ENCODE measurements around the gene RARB. TPM values are rescaled to one million over a fixed set of nuclear protein-coding genes. Genes with fewer than 3 reads are reported as not detected.

RARB gene
- total and polyA plus RNA-seq, 2 of the 13 experiments (the other 11 are each of a cell fraction or from before 2014, with no cell fraction given), result 0.16 TPM; not detected in 1

DNA sequence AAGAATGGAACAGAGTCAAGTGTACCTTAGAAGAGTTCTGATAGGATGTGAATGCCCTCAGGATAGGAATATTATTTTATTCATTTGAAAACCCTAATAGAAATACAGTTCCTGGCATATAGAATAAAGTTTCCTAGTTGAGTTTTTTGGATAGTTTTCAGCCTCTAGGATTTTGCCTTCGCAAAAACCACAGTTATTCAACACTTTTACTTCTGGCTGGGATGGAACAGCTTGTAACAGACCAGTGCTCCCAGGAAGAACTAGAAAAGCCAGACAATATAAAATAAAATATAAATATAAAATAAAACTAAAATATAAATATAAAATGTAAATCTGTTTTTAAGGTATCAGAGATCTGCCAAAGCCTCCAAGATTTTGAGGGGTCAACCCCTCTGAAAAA is 27.5 kb upstream of the RARB start:
- intact Hi-C loops (cut with micrococcal nuclease; ENCODE audit: unreplicated experiment) (no loop called here), in situ Hi-C loops (cut with HindIII; ENCODE audit: extremely low pct_ligation_motif_present, low pct_unique_long_range_greater_than_20kb) (no loop called here)
- CTCF ChIA-PET (ENCODE audit: low intra/inter-chr PET ratio, low total read pairs), result no interaction called here
- H3K4me1 ChIP-seq (ENCODE audit: insufficient read depth, low read length), result no peaks in the 10 kb centered on the region
- H3K4me3 ChIP-seq (replicated peaks in 1 of 3; ENCODE audit: insufficient read depth in 1 of 3, low read depth in 2 of 3, low read length in 3 of 3), result no peak overlapping the region
- H3K4me2 ChIP-seq (ENCODE audit: low read depth, low read length), result no peak overlapping the region
- no peak overlapping the region for H3K27ac ChIP-seq (ENCODE audit: extremely low read length, insufficient read depth, low read length)
- no peaks in the 10 kb centered on the region for H3K79me2 ChIP-seq (ENCODE audit: insufficient read depth, low read length)
- H4K20me1 ChIP-seq (ENCODE audit: insufficient read depth, low read length), result no peaks in the 10 kb centered on the region
- POLR2A ChIA-PET, result no interaction called here
- WGBS (ENCODE audit: low lambda C conversion rate), result 16% methylated on average over 1 of the region's 1 CpG
- ATAC-seq (no peak), FAIRE-seq (no peak), DNase-seq (ENCODE audit: low spot score) (no peak)
- BruUV-seq (replicated peaks), result no TSS peak
- no peaks in the 10 kb centered on the region for H3K36me3 ChIP-seq (replicated peaks in 1 of 2; ENCODE audit: control insufficient read depth in 1 of 2, insufficient read depth in 2 of 2, low read length in 2 of 2)
- no peak for TF ChIP-seq LCORL (IDR thresholded peaks at IDR 0.05)
- no peak for TF ChIP-seq LCORL (CRISPR knock-in tag; IDR thresholded peaks at IDR 0.05)
- TF ChIP-seq, protein P1, sequence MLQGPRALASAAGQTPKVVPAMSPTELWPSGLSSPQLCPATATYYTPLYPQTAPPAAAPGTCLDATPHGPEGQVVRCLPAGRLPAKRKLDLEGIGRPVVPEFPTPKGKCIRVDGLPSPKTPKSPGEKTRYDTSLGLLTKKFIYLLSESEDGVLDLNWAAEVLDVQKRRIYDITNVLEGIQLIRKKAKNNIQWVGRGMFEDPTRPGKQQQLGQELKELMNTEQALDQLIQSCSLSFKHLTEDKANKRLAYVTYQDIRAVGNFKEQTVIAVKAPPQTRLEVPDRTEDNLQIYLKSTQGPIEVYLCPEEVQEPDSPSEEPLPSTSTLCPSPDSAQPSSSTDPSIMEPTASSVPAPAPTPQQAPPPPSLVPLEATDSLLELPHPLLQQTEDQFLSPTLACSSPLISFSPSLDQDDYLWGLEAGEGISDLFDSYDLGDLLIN (CRISPR knock-in tag; IDR thresholded peaks at IDR 0.05; ENCODE audit: borderline replicate concordance), result no peak
- TF ChIP-seq, protein P2, sequence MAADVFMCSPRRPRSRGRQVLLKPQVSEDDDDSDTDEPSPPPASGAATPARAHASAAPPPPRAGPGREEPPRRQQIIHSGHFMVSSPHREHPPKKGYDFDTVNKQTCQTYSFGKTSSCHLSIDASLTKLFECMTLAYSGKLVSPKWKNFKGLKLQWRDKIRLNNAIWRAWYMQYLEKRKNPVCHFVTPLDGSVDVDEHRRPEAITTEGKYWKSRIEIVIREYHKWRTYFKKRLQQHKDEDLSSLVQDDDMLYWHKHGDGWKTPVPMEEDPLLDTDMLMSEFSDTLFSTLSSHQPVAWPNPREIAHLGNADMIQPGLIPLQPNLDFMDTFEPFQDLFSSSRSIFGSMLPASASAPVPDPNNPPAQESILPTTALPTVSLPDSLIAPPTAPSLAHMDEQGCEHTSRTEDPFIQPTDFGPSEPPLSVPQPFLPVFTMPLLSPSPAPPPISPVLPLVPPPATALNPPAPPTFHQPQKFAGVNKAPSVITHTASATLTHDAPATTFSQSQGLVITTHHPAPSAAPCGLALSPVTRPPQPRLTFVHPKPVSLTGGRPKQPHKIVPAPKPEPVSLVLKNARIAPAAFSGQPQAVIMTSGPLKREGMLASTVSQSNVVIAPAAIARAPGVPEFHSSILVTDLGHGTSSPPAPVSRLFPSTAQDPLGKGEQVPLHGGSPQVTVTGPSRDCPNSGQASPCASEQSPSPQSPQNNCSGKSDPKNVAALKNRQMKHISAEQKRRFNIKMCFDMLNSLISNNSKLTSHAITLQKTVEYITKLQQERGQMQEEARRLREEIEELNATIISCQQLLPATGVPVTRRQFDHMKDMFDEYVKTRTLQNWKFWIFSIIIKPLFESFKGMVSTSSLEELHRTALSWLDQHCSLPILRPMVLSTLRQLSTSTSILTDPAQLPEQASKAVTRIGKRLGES (CRISPR knock-in tag; IDR thresholded peaks at IDR 0.05; ENCODE audit: borderline replicate concordance), result no peak
- TF ChIP-seq MNT (IDR thresholded peaks at IDR 0.05), result no peak
- TF ChIP-seq RFXANK (CRISPR knock-in tag; IDR thresholded peaks at IDR 0.05), result no peak
- no peak for TF ChIP-seq FOXK2 (IDR thresholded peaks at IDR 0.05)
- no peak for TF ChIP-seq MIER3 (CRISPR knock-in tag; IDR thresholded peaks at IDR 0.05; ENCODE audit: borderline replicate concordance)
- no peak for TF ChIP-seq JUND (CRISPR knock-in tag; IDR thresholded peaks at IDR 0.05)
- TF ChIP-seq CHCHD3 (CRISPR knock-in tag; IDR thresholded peaks at IDR 0.05), result no peak
- no peak for TF ChIP-seq IKZF4 (CRISPR knock-in tag; IDR thresholded peaks at IDR 0.05; ENCODE audit: borderline replicate concordance, low read depth, not compliant biosample characterization)
- no peak for TF ChIP-seq AGO1 (IDR thresholded peaks at IDR 0.05; ENCODE audit: low read depth, low read length, poor library complexity, severe bottlenecking)
- TF ChIP-seq ZNF432 (CRISPR knock-in tag; IDR thresholded peaks at IDR 0.05; ENCODE audit: borderline replicate concordance), result no peak
- TF ChIP-seq, protein P3, sequence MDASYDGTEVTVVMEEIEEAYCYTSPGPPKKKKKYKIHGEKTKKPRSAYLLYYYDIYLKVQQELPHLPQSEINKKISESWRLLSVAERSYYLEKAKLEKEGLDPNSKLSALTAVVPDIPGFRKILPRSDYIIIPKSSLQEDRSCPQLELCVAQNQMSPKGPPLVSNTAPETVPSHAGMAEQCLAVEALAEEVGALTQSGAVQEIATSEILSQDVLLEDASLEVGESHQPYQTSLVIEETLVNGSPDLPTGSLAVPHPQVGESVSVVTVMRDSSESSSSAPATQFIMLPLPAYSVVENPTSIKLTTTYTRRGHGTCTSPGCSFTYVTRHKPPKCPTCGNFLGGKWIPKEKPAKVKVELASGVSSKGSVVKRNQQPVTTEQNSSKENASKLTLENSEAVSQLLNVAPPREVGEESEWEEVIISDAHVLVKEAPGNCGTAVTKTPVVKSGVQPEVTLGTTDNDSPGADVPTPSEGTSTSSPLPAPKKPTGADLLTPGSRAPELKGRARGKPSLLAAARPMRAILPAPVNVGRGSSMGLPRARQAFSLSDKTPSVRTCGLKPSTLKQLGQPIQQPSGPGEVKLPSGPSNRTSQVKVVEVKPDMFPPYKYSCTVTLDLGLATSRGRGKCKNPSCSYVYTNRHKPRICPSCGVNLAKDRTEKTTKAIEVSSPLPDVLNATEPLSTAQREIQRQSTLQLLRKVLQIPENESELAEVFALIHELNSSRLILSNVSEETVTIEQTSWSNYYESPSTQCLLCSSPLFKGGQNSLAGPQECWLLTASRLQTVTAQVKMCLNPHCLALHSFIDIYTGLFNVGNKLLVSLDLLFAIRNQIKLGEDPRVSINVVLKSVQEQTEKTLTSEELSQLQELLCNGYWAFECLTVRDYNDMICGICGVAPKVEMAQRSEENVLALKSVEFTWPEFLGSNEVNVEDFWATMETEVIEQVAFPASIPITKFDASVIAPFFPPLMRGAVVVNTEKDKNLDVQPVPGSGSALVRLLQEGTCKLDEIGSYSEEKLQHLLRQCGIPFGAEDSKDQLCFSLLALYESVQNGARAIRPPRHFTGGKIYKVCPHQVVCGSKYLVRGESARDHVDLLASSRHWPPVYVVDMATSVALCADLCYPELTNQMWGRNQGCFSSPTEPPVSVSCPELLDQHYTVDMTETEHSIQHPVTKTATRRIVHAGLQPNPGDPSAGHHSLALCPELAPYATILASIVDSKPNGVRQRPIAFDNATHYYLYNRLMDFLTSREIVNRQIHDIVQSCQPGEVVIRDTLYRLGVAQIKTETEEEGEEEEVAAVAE (CRISPR knock-in tag; IDR thresholded peaks at IDR 0.05; ENCODE audit: borderline replicate concordance), result no peak
- TF ChIP-seq ZNF264 (CRISPR knock-in tag; IDR thresholded peaks at IDR 0.05), result no peak
- no peaks in the 10 kb centered on the region for H3K9me3 ChIP-seq (ENCODE audit: low read length)
- no peaks in the 10 kb centered on the region for H3K27me3 ChIP-seq (ENCODE audit: control insufficient read depth in 1 of 2, insufficient read depth in 2 of 2, low read length in 2 of 2)
- H3K9ac ChIP-seq (ENCODE audit: insufficient read depth, low read depth, low read length), result no peak overlapping the region
- H2AFZ ChIP-seq (ENCODE audit: low read length), result no peak overlapping the region

All from HepG2 (cell line).